Gastrocnemius medialis (tissue), 4 donors: ENCODE measurements around the gene CXorf49.

ENCODE experiments used
- POLR2A ChIP-seq, 2 donors: fragments of 450-650 bp; IDR thresholded peaks; one replicate each; pipeline ENCODE4 v1.6.1; 2017; ENCODE audit warnings: antibody characterized with exemption in 2 of 2, mild to moderate bottlenecking in 2 of 2, moderate library complexity in 2 of 2
- TF ChIP-seq, protein P1 (sequence below), 5 experiments: fragments of 450-650 bp in 3 of 5; fragments of 200-600 bp in 2 of 5; sonication (generic) in 2 of 5; IDR thresholded peaks in 4 of 5; conservative IDR thresholded peaks in 1 of 5; 1 replicate in 4 of 5; 2 replicates in 1 of 5; pipeline ENCODE4 v1.5.1; 2016 to 2019; ENCODE audit warnings: antibody characterized with exemption in 5 of 5, mild to moderate bottlenecking in 3 of 5, moderate library complexity in 3 of 5

DNA sequence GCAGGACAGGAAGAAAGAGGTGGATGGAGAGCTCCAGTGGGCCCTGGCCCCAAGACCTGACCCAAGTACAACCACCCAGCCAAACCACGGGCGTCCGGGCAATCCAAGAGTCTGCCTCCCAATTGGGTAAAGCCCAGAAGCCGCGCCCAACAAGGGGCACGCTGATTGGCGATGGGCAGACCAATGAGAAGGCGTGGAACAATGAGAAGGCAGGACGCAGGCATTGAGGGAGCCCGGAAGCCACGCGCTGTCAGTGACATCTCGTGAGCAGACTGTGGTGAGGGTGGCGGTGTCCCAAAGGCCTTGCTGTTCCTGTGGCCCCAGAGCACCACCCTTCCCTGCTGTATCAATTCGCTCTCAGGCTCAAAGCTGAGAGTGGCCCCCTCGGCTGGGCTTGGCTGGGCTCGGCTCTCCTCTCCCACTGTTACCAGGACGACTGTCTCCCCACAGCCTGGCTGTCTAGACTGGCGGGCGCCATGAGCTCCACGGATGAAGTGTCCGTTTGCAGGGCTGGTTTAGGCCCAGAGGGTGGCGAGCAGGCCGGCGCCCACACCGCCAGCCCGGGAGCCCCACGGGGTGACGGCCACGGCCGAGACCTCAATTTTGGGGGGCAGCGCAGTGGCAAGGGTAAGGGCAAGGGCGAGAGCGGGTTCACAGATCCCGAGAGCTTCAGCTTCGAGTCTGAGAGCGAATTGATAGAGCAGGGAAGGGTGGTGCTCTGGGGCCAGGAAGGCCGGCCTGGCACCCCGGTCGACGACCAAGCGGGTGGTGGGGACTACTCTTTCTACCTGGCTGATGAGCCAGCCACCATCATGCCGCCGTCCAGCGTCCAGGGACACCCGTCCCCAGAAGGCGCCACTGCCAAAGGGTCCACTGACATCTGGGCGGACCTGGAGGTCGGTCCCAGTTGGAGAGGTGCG lies 50.5 kb downstream of the CXorf49 start, which contains the start of gene LOC101059915:
- TF ChIP-seq, protein P1, sequence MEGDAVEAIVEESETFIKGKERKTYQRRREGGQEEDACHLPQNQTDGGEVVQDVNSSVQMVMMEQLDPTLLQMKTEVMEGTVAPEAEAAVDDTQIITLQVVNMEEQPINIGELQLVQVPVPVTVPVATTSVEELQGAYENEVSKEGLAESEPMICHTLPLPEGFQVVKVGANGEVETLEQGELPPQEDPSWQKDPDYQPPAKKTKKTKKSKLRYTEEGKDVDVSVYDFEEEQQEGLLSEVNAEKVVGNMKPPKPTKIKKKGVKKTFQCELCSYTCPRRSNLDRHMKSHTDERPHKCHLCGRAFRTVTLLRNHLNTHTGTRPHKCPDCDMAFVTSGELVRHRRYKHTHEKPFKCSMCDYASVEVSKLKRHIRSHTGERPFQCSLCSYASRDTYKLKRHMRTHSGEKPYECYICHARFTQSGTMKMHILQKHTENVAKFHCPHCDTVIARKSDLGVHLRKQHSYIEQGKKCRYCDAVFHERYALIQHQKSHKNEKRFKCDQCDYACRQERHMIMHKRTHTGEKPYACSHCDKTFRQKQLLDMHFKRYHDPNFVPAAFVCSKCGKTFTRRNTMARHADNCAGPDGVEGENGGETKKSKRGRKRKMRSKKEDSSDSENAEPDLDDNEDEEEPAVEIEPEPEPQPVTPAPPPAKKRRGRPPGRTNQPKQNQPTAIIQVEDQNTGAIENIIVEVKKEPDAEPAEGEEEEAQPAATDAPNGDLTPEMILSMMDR (IDR thresholded peaks at IDR 0.05 in 4 of 5, conservative IDR thresholded peaks at IDR 0.05 in 1 of 5): no peak
- TF ChIP-seq POLR2A (IDR thresholded peaks at IDR 0.05): no peak
